ENCODE results near the gene KCNMA1.

The KCNMA1 gene

GRCh38 chr10:77072836-77073662, 564.6 kb downstream of the KCNMA1 start:
- TF ChIP-seq Cebpa-rat (IDR thresholded peaks at IDR 0.05): peak; percentile 67; the same call in 1 of the 2 replicates
- Histone ChIP-seq H3K4me2 (no peak overlapping the region), H3K36me3 (no peaks in the 10 kb centered on the region), H4K20me1 (no peaks in the 10 kb centered on the region), H3K4me1 (peaks cover 10% of the 10 kb centered on the region), H3K4me3 (no peak overlapping the region), H3K9me3 (no peaks in the 10 kb centered on the region), H3K27me3 (no peaks in the 10 kb centered on the region), H3K9ac (no peak overlapping the region), H3K27ac (no peak overlapping the region)

- Histone ChIP-seq H3K27ac (no peak overlapping the region), H3K9ac (no peak overlapping the region), H4K20me1 (no peaks in the 10 kb centered on the region), H3K36me3 (no peaks in the 10 kb centered on the region), H3K4me1 (peaks cover 10% of the 10 kb centered on the region), H3K9me3 (no peaks in the 10 kb centered on the region), H3K4me3 (no peak overlapping the region), H3K4me2 (no peak overlapping the region), H3K27me3 (no peaks in the 10 kb centered on the region)
- TF ChIP-seq Cebpa-rat (IDR thresholded peaks at IDR 0.05): no peak
These were observed 565.2 kb downstream of the KCNMA1 start for GRCh38 chr10:77072361-77072835.

GRCh38 chr10:77071956-77072355, 565.7 kb downstream of the KCNMA1 start:
- Histone ChIP-seq H3K27me3 (no peaks in the 10 kb centered on the region), H3K9ac (no peak overlapping the region)

GRCh38 chr10:77071001-77071511, 566.6 kb downstream of the KCNMA1 start:
- peak overlapping the region; percentile 35 for H3K4me2 ChIP-seq
- H3K4me3 ChIP-seq: no peak overlapping the region
- H3K27ac ChIP-seq: no peak overlapping the region
- no peaks in the 10 kb centered on the region for H3K27me3 ChIP-seq
- peaks cover 10% of the 10 kb centered on the region for H3K4me1 ChIP-seq
- H3K36me3 ChIP-seq: no peaks in the 10 kb centered on the region
- H3K9me3 ChIP-seq: no peaks in the 10 kb centered on the region
- H4K20me1 ChIP-seq: no peaks in the 10 kb centered on the region
- no peak for TF ChIP-seq Cebpa-rat (IDR thresholded peaks at IDR 0.05)
- no peak overlapping the region for H3K9ac ChIP-seq

More at GRCh38 chr10:77071956-77072355, 565.7 kb downstream of the KCNMA1 start:
- Histone ChIP-seq H3K4me1 (peaks cover 10% of the 10 kb centered on the region), H3K9me3 (no peaks in the 10 kb centered on the region), H4K20me1 (no peaks in the 10 kb centered on the region), H3K36me3 (no peaks in the 10 kb centered on the region), H3K4me3 (no peak overlapping the region), H3K4me2 (no peak overlapping the region), H3K27ac (no peak overlapping the region)
- TF ChIP-seq Cebpa-rat (IDR thresholded peaks at IDR 0.05): no peak

- no peak overlapping the region for H3K4me3 ChIP-seq
- no peaks in the 10 kb centered on the region for H3K36me3 ChIP-seq
- no peaks in the 10 kb centered on the region for H3K9me3 ChIP-seq
- no peak overlapping the region for H3K27ac ChIP-seq
- no peak overlapping the region for H3K4me2 ChIP-seq
- peaks cover 10% of the 10 kb centered on the region for H3K4me1 ChIP-seq
- no peaks in the 10 kb centered on the region for H3K27me3 ChIP-seq
- H3K9ac ChIP-seq: no peak overlapping the region
- TF ChIP-seq Cebpa-rat (IDR thresholded peaks at IDR 0.05): no peak
- no peaks in the 10 kb centered on the region for H4K20me1 ChIP-seq
These were observed 567.3 kb downstream of the KCNMA1 start for GRCh38 chr10:77070346-77070745.

GRCh38 chr10:77068969-77069368, 568.6 kb downstream of the KCNMA1 start:
- TF ChIP-seq Cebpa-rat (IDR thresholded peaks at IDR 0.05): no peak
- no peak overlapping the region for H3K27ac ChIP-seq

GRCh38 chr10:77068272-77068671, 569.3 kb downstream of the KCNMA1 start:
- H4K20me1 ChIP-seq: no peaks in the 10 kb centered on the region
- no peak overlapping the region for H3K4me2 ChIP-seq
- H3K9ac ChIP-seq: no peak overlapping the region
- TF ChIP-seq Cebpa-rat (IDR thresholded peaks at IDR 0.05): no peak
- H3K36me3 ChIP-seq: no peaks in the 10 kb centered on the region
- H3K27me3 ChIP-seq: no peaks in the 10 kb centered on the region
- H3K4me3 ChIP-seq: no peak overlapping the region
- no peak overlapping the region for H3K27ac ChIP-seq
- no peaks in the 10 kb centered on the region for H3K9me3 ChIP-seq
- H3K4me1 ChIP-seq: peaks cover 10% of the 10 kb centered on the region

More at GRCh38 chr10:77068969-77069368, 568.6 kb downstream of the KCNMA1 start:
- H3K27me3 ChIP-seq: no peaks in the 10 kb centered on the region
- no peaks in the 10 kb centered on the region for H3K36me3 ChIP-seq
- no peak overlapping the region for H3K4me2 ChIP-seq
- H3K9me3 ChIP-seq: no peaks in the 10 kb centered on the region
- no peak overlapping the region for H3K4me3 ChIP-seq
- peaks cover 10% of the 10 kb centered on the region for H3K4me1 ChIP-seq
- H3K9ac ChIP-seq: no peak overlapping the region
- no peaks in the 10 kb centered on the region for H4K20me1 ChIP-seq

GRCh38 chr10:77062381-77062780, 575.2 kb downstream of the KCNMA1 start:
- Histone ChIP-seq H3K9me3 (no peaks in the 10 kb centered on the region), H3K27me3 (no peaks in the 10 kb centered on the region), H3K27ac (no peak overlapping the region), H3K4me3 (no peak overlapping the region), H4K20me1 (no peaks in the 10 kb centered on the region), H3K9ac (no peak overlapping the region), H3K4me2 (no peak overlapping the region), H3K36me3 (no peaks in the 10 kb centered on the region), H3K4me1 (no peaks in the 10 kb centered on the region)
- no peak for TF ChIP-seq Cebpa-rat (IDR thresholded peaks at IDR 0.05)

GRCh38 chr10:77060913-77061312, 576.7 kb downstream of the KCNMA1 start:
- H3K4me3 ChIP-seq: no peak overlapping the region
- H3K27ac ChIP-seq: no peak overlapping the region
- no peak for TF ChIP-seq Cebpa-rat (IDR thresholded peaks at IDR 0.05)
- no peaks in the 10 kb centered on the region for H3K4me1 ChIP-seq
- H3K36me3 ChIP-seq: no peaks in the 10 kb centered on the region
- no peaks in the 10 kb centered on the region for H4K20me1 ChIP-seq
- H3K27me3 ChIP-seq: no peaks in the 10 kb centered on the region
- no peak overlapping the region for H3K9ac ChIP-seq
- H3K9me3 ChIP-seq: no peaks in the 10 kb centered on the region
- no peak overlapping the region for H3K4me2 ChIP-seq

- H4K20me1 ChIP-seq: no peaks in the 10 kb centered on the region
- H3K9ac ChIP-seq: no peak overlapping the region
- H3K36me3 ChIP-seq: no peaks in the 10 kb centered on the region
- no peaks in the 10 kb centered on the region for H3K4me1 ChIP-seq
- no peak overlapping the region for H3K27ac ChIP-seq
- no peak overlapping the region for H3K4me2 ChIP-seq
- H3K9me3 ChIP-seq: no peaks in the 10 kb centered on the region
- TF ChIP-seq Cebpa-rat (IDR thresholded peaks at IDR 0.05): no peak
- no peak overlapping the region for H3K4me3 ChIP-seq
- H3K27me3 ChIP-seq: no peaks in the 10 kb centered on the region
These were observed 581.0 kb downstream of the KCNMA1 start for GRCh38 chr10:77056650-77057049.
